Aortic smooth muscle cell (primary cell): Measurements from ENCODE around the gene IRF2BP1. TPM values are rescaled to one million over a fixed set of nuclear protein-coding genes. Genes with fewer than 3 reads are reported as not detected.

Experiments
- total RNA-seq: library from RNA; depleted of rRNA; stranded (reverse); fragments of >200 nt; gene quantifications from 2 replicates; pipeline ENCODE4 v1.2.3, GENCODE V29; 2014

Gene IRF2BP1
- total RNA-seq, result 17.8 and 21.4 TPM in 2 replicates

GRCh38 chr19:45885556-45886426 is at the start of gene IRF2BP1:
Gene IRF2BP1, minus strand, starts transcription at chr19:45886141. Its CDS starts 367 bp downstream, at chr19:45885774.

GRCh38 chr19:45913874-45914830 is 28.2 kb upstream of the IRF2BP1 start, which contains the start of gene NANOS2:
Gene NANOS2, minus strand, starts transcription at chr19:45914778. Its CDS starts 85 bp downstream, at chr19:45914693.

GRCh38 chr19:45901912-45902650 is 16.1 kb upstream of the IRF2BP1 start, which contains the start of gene MYPOP:
Gene MYPOP, minus strand, starts transcription at chr19:45902613. Its CDS starts 840 bp downstream, at chr19:45901773.

GRCh38 chr19:45863840-45864628 is 21.9 kb downstream of the IRF2BP1 start, which contains the start of gene FOXA3:
Gene FOXA3, plus strand, starts transcription at chr19:45864326. Its CDS starts 131 bp downstream, at chr19:45864457.

GRCh38 chr19:45862564-45863334 is 23.2 kb downstream of the IRF2BP1 start, which contains the start of gene SYMPK:
Gene SYMPK, minus strand, starts transcription at chr19:45863147. Its CDS starts 8,652 bp downstream, at chr19:45854495.

Other genes with a start within 250 kb of the IRF2BP1 start
- gene EML2, start 246.7 kb downstream of the IRF2BP1 start, total RNA-seq, result 46.1 and 55.6 TPM in 2 replicates
- 0.12 and 0.26 TPM in 2 replicates for gene GIPR, start 217.9 kb downstream of the IRF2BP1 start, total RNA-seq
- gene SNRPD2, start 194.2 kb downstream of the IRF2BP1 start, total RNA-seq, result 676 and 796 TPM in 2 replicates
- 7.2 and 9.4 TPM in 2 replicates for gene QPCTL, start 193.5 kb downstream of the IRF2BP1 start, total RNA-seq
- 2.2 and 2.8 TPM in 2 replicates for gene FBXO46, start 155.2 kb downstream of the IRF2BP1 start, total RNA-seq
- not detected in 2 replicates for gene MEIOSIN, start 152.7 kb downstream of the IRF2BP1 start, total RNA-seq
- gene SIX5, start 116.9 kb downstream of the IRF2BP1 start, total RNA-seq, result 5.5 and 6.0 TPM in 2 replicates
- gene DMPK, start 103.7 kb downstream of the IRF2BP1 start, total RNA-seq, result 169 and 191 TPM in 2 replicates
- 32.6 and 34.7 TPM in 2 replicates for gene DMWD, start 93.3 kb downstream of the IRF2BP1 start, total RNA-seq
- 0.12 and 0.13 TPM in 2 replicates for gene RSPH6A, start 70.8 kb downstream of the IRF2BP1 start, total RNA-seq
- 25.2 and 29.5 TPM in 2 replicates for gene SYMPK, start 23.0 kb downstream of the IRF2BP1 start, total RNA-seq
- not detected in 2 replicates for gene FOXA3, start 21.8 kb downstream of the IRF2BP1 start, total RNA-seq
- gene MYPOP, start 16.5 kb upstream of the IRF2BP1 start, total RNA-seq, result 0.53 and 1.1 TPM in 2 replicates
- gene NANOS2, start 28.6 kb upstream of the IRF2BP1 start, total RNA-seq, result not detected in 2 replicates
- gene NOVA2, start 87.7 kb upstream of the IRF2BP1 start, total RNA-seq, result 0.12 and 0.13 TPM in 2 replicates
- 4.8 and 6.2 TPM in 2 replicates for gene CCDC61, start 109.3 kb upstream of the IRF2BP1 start, total RNA-seq
- not detected in 2 replicates for gene PGLYRP1, start 136.9 kb upstream of the IRF2BP1 start, total RNA-seq
- gene IGFL4, start 154.9 kb upstream of the IRF2BP1 start, total RNA-seq, result 0.06 TPM in 1 of 2 replicates, not detected in the other
- not detected in 2 replicates for gene IGFL3, start 238.5 kb upstream of the IRF2BP1 start, total RNA-seq